Endodermal cell (in vitro differentiated cells): ENCODE results near the gene CELF1. TPM values are rescaled to one million over a fixed set of nuclear protein-coding genes. Genes with fewer than 3 reads are reported as not detected.

Source experiments
- DNase-seq: peaks from one replicate; pipeline ENCODE4 v3.0.0-alpha.2; 2017
- H3K27ac ChIP-seq: 2 replicates; pipeline ENCODE4 v1.5.1; 2013; ENCODE audit warnings: mild to moderate bottlenecking, low read depth, low read length, moderate library complexity
- H3K27me3 ChIP-seq: 2 replicates; pipeline ENCODE4 v1.6.1; 2013; ENCODE audit warnings: mild to moderate bottlenecking, low read length, moderate library complexity; ENCODE audit not compliant: insufficient read depth, control insufficient read depth, poor library complexity, severe bottlenecking
- H3K36me3 ChIP-seq: 2 replicates; pipeline ENCODE4 v1.7.0; 2013; ENCODE audit warnings: mild to moderate bottlenecking, low read length, moderate library complexity; ENCODE audit not compliant: control insufficient read depth, insufficient read depth
- H3K4me1 ChIP-seq: one replicate; pipeline ENCODE4 v1.7.0; 2013; ENCODE audit warnings: low read length; ENCODE audit not compliant: control insufficient read depth, insufficient read depth
- H3K4me3 ChIP-seq: 2 replicates; pipeline ENCODE4 v1.5.1; 2013; ENCODE audit warnings: mild to moderate bottlenecking, low read length, moderate library complexity
- H3K9ac ChIP-seq: 2 replicates; pipeline ENCODE4 v1.6.1; 2013; ENCODE audit warnings: mild to moderate bottlenecking, low read length, moderate library complexity; ENCODE audit not compliant: poor library complexity, severe bottlenecking; ENCODE audit errors: extremely low read depth
- H3K9me3 ChIP-seq: 2 replicates; pipeline ENCODE4 v1.6.1; 2013; ENCODE audit warnings: mild to moderate bottlenecking, low read length, moderate library complexity; ENCODE audit not compliant: control insufficient read depth
- H3K27ac Mint-ChIP-seq: 2 replicates; pipeline ENCODE4 v1.8.0; 2020; ENCODE audit warnings: mixed read lengths
- H3K27me3 Mint-ChIP-seq: 2 replicates; pipeline ENCODE4 v1.8.0; 2021; ENCODE audit warnings: mild to moderate bottlenecking, mixed read lengths; ENCODE audit not compliant: insufficient read depth
- H3K36me3 Mint-ChIP-seq: 2 replicates; pipeline ENCODE4 v1.8.0; 2020; ENCODE audit warnings: low read depth, mixed read lengths
- H3K4me1 Mint-ChIP-seq: 2 replicates; pipeline ENCODE4 v1.8.0; 2020; ENCODE audit warnings: mixed read lengths
- H3K4me3 Mint-ChIP-seq: 2 replicates; pipeline ENCODE4 v1.8.0; 2020; ENCODE audit warnings: mild to moderate bottlenecking, moderate library complexity, mixed read lengths
- H3K9me3 Mint-ChIP-seq: 2 replicates; pipeline ENCODE4 v1.8.0; 2020; ENCODE audit warnings: mild to moderate bottlenecking, mixed read lengths
- CTCF ChIP-seq: fragments of 200-600 bp; sonication (generic); conservative IDR thresholded peaks from 2 replicates; pipeline ENCODE4 v1.5.0; 2021; ENCODE audit warnings: antibody characterized with exemption, mild to moderate bottlenecking
- WGBS, 2 experiments: methylation state at CpG; one replicate each; pipeline versions ENCODE4 v1.1.5 to v1.1.7; 2013; ENCODE audit warnings: missing lambda C conversion rate in 2 of 2, mixed read lengths in 1 of 2; ENCODE audit not compliant: insufficient coverage in 1 of 2, insufficient read length in 1 of 2; 5-methylcytosine and 5-hydroxymethylcytosine counted together
- total RNA-seq, 2 donors: library from RNA; stranded (reverse); fragmentation: NEBNext Ultra II Directional in 1 of 2; extraction: Animal tissue kit (Norgen Biotek cat#: 25700) in 1 of 2; gene quantifications; 2 replicates in 1 of 2; 3 replicates in 1 of 2; pipeline ENCODE4 v1.2.1, GENCODE V29; 2021

The CELF1 gene
- total RNA-seq, 2 donors from 2014 or later: 202 to 205 TPM

- Histone ChIP-seq H3K9me3 (no peaks in the 10 kb centered on the region), H3K27me3 (no peaks in the 10 kb centered on the region), H3K27ac (no peak overlapping the region), H3K4me3 (no peak overlapping the region), H3K4me1 (peaks cover 11% of the 10 kb centered on the region), H3K36me3 (peaks cover 80% of the 10 kb centered on the region), H3K9ac (no peak overlapping the region)
- 92 to 93% methylated on average over 2 to 4 of the region's 4 CpGs for WGBS, 2 experiments
- H3K36me3 Mint-ChIP-seq: peaks cover 22% of the 10 kb centered on the region
- no peak overlapping the region for H3K4me3 Mint-ChIP-seq
- no peaks in the 10 kb centered on the region for H3K27me3 Mint-ChIP-seq
- DNase-seq: no peak
- no peak for TF ChIP-seq CTCF
- H3K27ac Mint-ChIP-seq: no peak overlapping the region
- no peaks in the 10 kb centered on the region for H3K9me3 Mint-ChIP-seq
- H3K4me1 Mint-ChIP-seq: peaks cover 23% of the 10 kb centered on the region
These were observed 57.7 kb downstream of the CELF1 start for GRCh38 chr11:47495011-47495855.

GRCh38 chr11:47489395-47489755 lies 63.6 kb downstream of the CELF1 start:
- no peaks in the 10 kb centered on the region for H3K4me1 ChIP-seq

GRCh38 chr11:47488674-47489394 lies 64.1 kb downstream of the CELF1 start:
- no peaks in the 10 kb centered on the region for H3K9me3 ChIP-seq
- DNase-seq: no peak
- no peak overlapping the region for H3K27ac ChIP-seq
- no peaks in the 10 kb centered on the region for H3K4me1 Mint-ChIP-seq
- peak overlapping the region; percentile 58 for H3K27ac Mint-ChIP-seq
- no peak overlapping the region for H3K9ac ChIP-seq
- peaks cover 57% of the 10 kb centered on the region for H3K36me3 Mint-ChIP-seq
- H3K36me3 ChIP-seq: peaks cover 77% of the 10 kb centered on the region
- no peak overlapping the region for H3K4me3 Mint-ChIP-seq
- no peaks in the 10 kb centered on the region for H3K9me3 Mint-ChIP-seq
- TF ChIP-seq CTCF: no peak
- H3K4me3 ChIP-seq: no peak overlapping the region
- H3K27me3 ChIP-seq: no peaks in the 10 kb centered on the region
- no peaks in the 10 kb centered on the region for H3K4me1 ChIP-seq
- 95 to 100% methylated on average over 4 to 5 of the region's 6 CpGs for WGBS, 2 experiments
- H3K27me3 Mint-ChIP-seq: no peaks in the 10 kb centered on the region

More at GRCh38 chr11:47489395-47489755, 63.6 kb downstream of the CELF1 start:
- WGBS, 2 experiments: 91 to 94% methylated on average over 2 of the region's 2 CpGs
- Histone ChIP-seq H3K9ac (no peak overlapping the region), H3K36me3 (peaks cover 77% of the 10 kb centered on the region), H3K27me3 (no peaks in the 10 kb centered on the region), H3K9me3 (no peaks in the 10 kb centered on the region), H3K27ac (no peak overlapping the region), H3K4me3 (no peak overlapping the region)
- H3K4me3 Mint-ChIP-seq: no peak overlapping the region
- DNase-seq: no peak
- no peaks in the 10 kb centered on the region for H3K9me3 Mint-ChIP-seq
- peaks cover 56% of the 10 kb centered on the region for H3K36me3 Mint-ChIP-seq
- peak overlapping the region; percentile 45 for H3K27ac Mint-ChIP-seq
- H3K27me3 Mint-ChIP-seq: no peaks in the 10 kb centered on the region
- TF ChIP-seq CTCF: no peak
- no peaks in the 10 kb centered on the region for H3K4me1 Mint-ChIP-seq
